ENCODE measurements around the gene NCR2. TPM values are rescaled to one million over a fixed set of nuclear protein-coding genes. Genes with fewer than 3 reads are reported as not detected.

NCR2 gene, protein sequence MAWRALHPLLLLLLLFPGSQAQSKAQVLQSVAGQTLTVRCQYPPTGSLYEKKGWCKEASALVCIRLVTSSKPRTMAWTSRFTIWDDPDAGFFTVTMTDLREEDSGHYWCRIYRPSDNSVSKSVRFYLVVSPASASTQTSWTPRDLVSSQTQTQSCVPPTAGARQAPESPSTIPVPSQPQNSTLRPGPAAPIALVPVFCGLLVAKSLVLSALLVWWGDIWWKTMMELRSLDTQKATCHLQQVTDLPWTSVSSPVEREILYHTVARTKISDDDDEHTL
- total RNA-seq (2022) (not detected in 2 replicates), Bru-seq, nascent RNA (not detected), BruChase-seq, experiment 1, labeled RNA remaining after a 6-hour chase (not detected), BruChase-seq, experiment 2, labeled RNA remaining after a 2-hour chase (not detected)
- long read RNA-seq = 0 reads

GRCh38 chr6:41335296-41335695, at the start of gene NCR2:
NCR2 (plus strand) TSS chr6:41335608; CDS start chr6:41335877, 269 bp downstream.
- Mint-ChIP-seq H3K4me3 (ENCODE audit: unreplicated experiment) (no peak within 1 kb of the TSS), H3K4me1 (ENCODE audit: insufficient read depth, unreplicated experiment) (no peaks in the 10 kb centered on the region)
- intact Hi-C loops (cut with micrococcal nuclease) = no loop called here

GRCh38 chr6:41286544-41287346, 48.7 kb upstream of the NCR2 start, which contains the start of gene TREM1:
TREM1 (minus strand) TSS chr6:41286682; CDS start chr6:41286655, 27 bp downstream.
- Mint-ChIP-seq H3K27me3 (ENCODE audit: insufficient read depth, unreplicated experiment) (no peaks in the 10 kb centered on the region), H3K9me3 (ENCODE audit: unreplicated experiment) (no peaks in the 10 kb centered on the region), H3K27ac (ENCODE audit: low read depth, unreplicated experiment) (peak within 1 kb of the TSS; percentile 95), H3K4me1 (ENCODE audit: insufficient read depth, unreplicated experiment) (peaks cover 24% of the 10 kb centered on the region), H3K36me3 (ENCODE audit: insufficient read depth, unreplicated experiment) (no peaks in the 10 kb centered on the region), H3K4me3 (ENCODE audit: unreplicated experiment) (no peak within 1 kb of the TSS)
- ChIA-PET POLR2A (interaction anchor here (0.5 to 1.1 kb wide), 3 partner anchors 12 to 1882 kb away, joined by 3 to 6 read pairs (median 3); no protein-coding TSS in a partner anchor), CTCF (interaction anchor here (0.7 to 1.7 kb wide), 2 partner anchors 21 to 33 kb away, joined by 3 to 8 read pairs; no protein-coding TSS in a partner anchor)
- BruUV-seq (replicated peaks) = TSS peak; percentile 95
- intact Hi-C loops (cut with micrococcal nuclease) = no loop called here
- TF ChIP-seq CTCF (IDR thresholded peaks at IDR 0.05; ENCODE audit: unreplicated experiment) = no peak
- peak; percentile 92 for DNase-seq (ENCODE audit: unreplicated experiment)

More at GRCh38 chr6:41335296-41335695, at the start of gene NCR2:
- Mint-ChIP-seq H3K27ac (ENCODE audit: low read depth, unreplicated experiment) (no peak within 1 kb of the TSS), H3K27me3 (ENCODE audit: insufficient read depth, unreplicated experiment) (peaks cover 61% of the 10 kb centered on the region), H3K9me3 (ENCODE audit: unreplicated experiment) (no peaks in the 10 kb centered on the region), H3K36me3 (ENCODE audit: insufficient read depth, unreplicated experiment) (peaks cover 7% of the 10 kb centered on the region)
- no peak for DNase-seq (ENCODE audit: unreplicated experiment)
- ChIA-PET CTCF (interaction anchor here (0.6 to 1.6 kb wide), 2 partner anchors 16 to 259 kb away, joined by 3 to 5 read pairs; no protein-coding TSS in a partner anchor), POLR2A (interaction anchor here (0.6 kb wide), 1 partner anchor 964 kb away, joined by 3 read pairs; no protein-coding TSS in a partner anchor)
- no TSS peak for BruUV-seq (replicated peaks)
- no peak for TF ChIP-seq CTCF (IDR thresholded peaks at IDR 0.05; ENCODE audit: unreplicated experiment)

DNA sequence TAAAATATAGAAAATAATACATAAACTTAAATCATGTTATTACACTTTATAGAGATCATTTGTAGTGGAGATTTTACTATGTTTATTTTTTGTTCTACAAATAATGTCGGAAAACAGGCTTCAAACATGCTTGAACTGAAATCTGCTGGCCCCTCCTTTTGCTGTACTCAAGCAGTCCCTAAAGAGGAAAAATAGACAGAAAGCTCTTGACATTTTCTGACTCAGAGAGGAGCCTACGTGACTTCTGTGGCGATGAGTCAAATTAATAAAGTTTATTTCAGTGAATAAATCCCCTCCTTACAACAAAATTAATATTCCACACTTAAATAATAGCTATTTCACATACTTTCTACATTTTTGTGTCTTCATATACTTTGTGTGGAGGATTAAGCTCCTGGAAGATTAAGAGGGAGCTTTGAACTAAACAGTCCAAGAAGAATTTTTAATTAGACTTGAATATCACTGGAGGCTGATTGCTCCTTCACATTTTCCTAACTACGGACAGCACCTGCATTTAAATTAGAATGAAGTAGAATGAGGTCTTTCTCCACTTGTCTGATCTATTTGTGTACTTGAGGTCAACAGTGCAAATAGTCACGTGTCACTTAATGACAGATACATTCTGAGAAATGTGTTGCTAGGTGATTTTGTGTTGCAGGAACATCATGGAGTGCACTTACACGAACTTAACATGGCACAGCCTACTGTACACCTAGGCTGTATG, 47.2 kb upstream of the NCR2 start:
- DNase-seq (ENCODE audit: unreplicated experiment) = peak; percentile 21
- intact Hi-C loops (cut with micrococcal nuclease) = no loop called here
- no TSS peak for BruUV-seq (replicated peaks)
- Mint-ChIP-seq H3K4me3 (ENCODE audit: unreplicated experiment) (no peak overlapping the region), H3K27ac (ENCODE audit: low read depth, unreplicated experiment) (no peak overlapping the region), H3K9me3 (ENCODE audit: unreplicated experiment) (no peaks in the 10 kb centered on the region), H3K27me3 (ENCODE audit: insufficient read depth, unreplicated experiment) (no peaks in the 10 kb centered on the region), H3K36me3 (ENCODE audit: insufficient read depth, unreplicated experiment) (no peaks in the 10 kb centered on the region), H3K4me1 (ENCODE audit: insufficient read depth, unreplicated experiment) (peaks cover 24% of the 10 kb centered on the region)
- ChIA-PET CTCF (interaction anchor here (0.6 to 1.7 kb wide), 5 partner anchors 18 to 234 kb away, joined by 3 to 8 read pairs (median 3); no protein-coding TSS in a partner anchor), POLR2A (interaction anchor here (0.6 to 1.1 kb wide), 5 partner anchors 10 to 896 kb away, joined by 3 to 6 read pairs (median 3); partner anchors contain the start of genes NFYA and OARD1)
- no peak for TF ChIP-seq CTCF (IDR thresholded peaks at IDR 0.05; ENCODE audit: unreplicated experiment)

Data from MCF 10A (cell line).